Activated B cell treated with CpG ODN at 0.5 μM for 24 hours (primary cell): ENCODE measurements around the gene RBMS3. TPM values are rescaled to one million over a fixed set of nuclear protein-coding genes. Genes with fewer than 3 reads are reported as not detected.

Experiments used
- ATAC-seq: fragments of 200-7000 bp; cut with Tn5 transposase; one replicate; pipeline ENCODE4 v1.10.0; 2021; ENCODE audit warnings: low read depth, mild to moderate bottlenecking, moderate library complexity
- CTCF ChIA-PET: fragments of 350-600 bp; sonication (Branson Sonifier 250); formaldehyde crosslinking; loops from one replicate; lab custom pipeline; 2021; ENCODE audit warnings: antibody characterized with exemption; lab: Charles Lee
- POLR2A ChIA-PET: fragments of 350-600 bp; sonication (Branson Sonifier 250); formaldehyde crosslinking; loops from one replicate; lab custom pipeline; 2021; ENCODE audit warnings: antibody characterized with exemption; lab: Charles Lee
- DNase-seq: peaks from one replicate; pipeline ENCODE4 v3.0.0; 2022
- H3K27ac Mint-ChIP-seq: one replicate; pipeline ENCODE4 v1.8.0; 2020; ENCODE audit warnings: mixed read lengths
- H3K27me3 Mint-ChIP-seq: one replicate; pipeline ENCODE4 v1.8.0; 2021; ENCODE audit warnings: mixed read lengths
- H3K36me3 Mint-ChIP-seq: one replicate; pipeline ENCODE4 v1.8.0; 2021; ENCODE audit warnings: low read depth, mixed read lengths
- H3K4me1 Mint-ChIP-seq: one replicate; pipeline ENCODE4 v1.8.0; 2021; ENCODE audit warnings: mixed read lengths
- H3K4me3 Mint-ChIP-seq: one replicate; pipeline ENCODE4 v1.8.0; 2020; ENCODE audit warnings: mild to moderate bottlenecking, mixed read lengths
- H3K9me3 Mint-ChIP-seq: one replicate; pipeline ENCODE4 v1.8.0; 2020; ENCODE audit warnings: mixed read lengths
- intact Hi-C: fragments of 100-400 bp; cut with micrococcal nuclease; formaldehyde crosslinking; loops from one replicate; pipeline ENCODE4 v1.15.1; 2024
- total RNA-seq: library from RNA; stranded (reverse); gene quantifications from 2 replicates; pipeline ENCODE4 v1.2.3, GENCODE V29; 2022
- TF ChIP-seq, protein P1 (sequence below): fragments of 200-600 bp; IDR thresholded peaks from one replicate; pipeline ENCODE4 v1.8.0; 2022; ENCODE audit warnings: antibody characterized with exemption, mild to moderate bottlenecking

Gene RBMS3
- total RNA-seq, 1 donor from 2014 or later, result 0.31 TPM

DNA sequence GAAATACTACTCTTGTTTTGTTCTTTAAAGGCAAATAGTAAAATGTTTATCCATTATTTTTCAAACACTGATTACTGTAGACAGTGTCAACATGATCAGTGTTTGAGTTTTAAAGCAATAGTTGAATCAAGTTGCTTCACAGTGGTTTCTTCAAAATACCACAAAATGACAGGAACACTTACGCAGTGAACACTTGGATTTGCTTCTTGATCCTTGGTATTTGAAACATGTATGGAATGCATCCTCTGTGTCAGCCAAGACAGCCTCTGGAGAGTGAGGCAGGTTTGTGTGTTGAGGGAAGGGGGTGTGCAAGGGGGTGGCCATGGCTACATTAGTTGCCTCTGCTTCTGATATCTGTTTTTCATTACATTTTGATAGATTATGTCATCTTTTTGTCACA lies 413.0 kb downstream of the RBMS3 start:
- intact Hi-C loops, result no loop called here

DNA sequence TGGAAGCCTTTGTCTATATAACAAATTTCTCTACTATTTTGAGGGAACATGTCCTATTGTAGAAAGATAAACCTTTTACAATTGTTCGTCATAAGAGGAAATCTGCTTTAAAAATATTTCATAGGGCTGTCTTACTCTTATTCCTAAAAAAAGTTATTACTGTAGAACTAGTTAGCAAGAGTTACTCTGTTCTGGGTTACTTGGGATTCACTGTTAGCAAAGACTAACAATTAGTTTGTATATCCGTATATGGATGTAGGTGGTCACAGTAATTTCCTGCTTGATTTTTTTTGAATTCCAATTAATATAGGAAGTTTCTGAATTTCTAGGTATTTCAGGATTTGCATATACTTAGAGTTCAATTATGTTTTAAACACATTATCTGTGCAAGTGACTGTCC lies 413.5 kb downstream of the RBMS3 start:
- Mint-ChIP-seq H3K27ac (no peak overlapping the region), H3K4me3 (no peak overlapping the region), H3K27me3 (no peaks in the 10 kb centered on the region), H3K36me3 (no peaks in the 10 kb centered on the region), H3K4me1 (no peaks in the 10 kb centered on the region), H3K9me3 (no peaks in the 10 kb centered on the region)
- TF ChIP-seq, protein P1, sequence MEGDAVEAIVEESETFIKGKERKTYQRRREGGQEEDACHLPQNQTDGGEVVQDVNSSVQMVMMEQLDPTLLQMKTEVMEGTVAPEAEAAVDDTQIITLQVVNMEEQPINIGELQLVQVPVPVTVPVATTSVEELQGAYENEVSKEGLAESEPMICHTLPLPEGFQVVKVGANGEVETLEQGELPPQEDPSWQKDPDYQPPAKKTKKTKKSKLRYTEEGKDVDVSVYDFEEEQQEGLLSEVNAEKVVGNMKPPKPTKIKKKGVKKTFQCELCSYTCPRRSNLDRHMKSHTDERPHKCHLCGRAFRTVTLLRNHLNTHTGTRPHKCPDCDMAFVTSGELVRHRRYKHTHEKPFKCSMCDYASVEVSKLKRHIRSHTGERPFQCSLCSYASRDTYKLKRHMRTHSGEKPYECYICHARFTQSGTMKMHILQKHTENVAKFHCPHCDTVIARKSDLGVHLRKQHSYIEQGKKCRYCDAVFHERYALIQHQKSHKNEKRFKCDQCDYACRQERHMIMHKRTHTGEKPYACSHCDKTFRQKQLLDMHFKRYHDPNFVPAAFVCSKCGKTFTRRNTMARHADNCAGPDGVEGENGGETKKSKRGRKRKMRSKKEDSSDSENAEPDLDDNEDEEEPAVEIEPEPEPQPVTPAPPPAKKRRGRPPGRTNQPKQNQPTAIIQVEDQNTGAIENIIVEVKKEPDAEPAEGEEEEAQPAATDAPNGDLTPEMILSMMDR, result no peak
- ChIA-PET CTCF (no interaction called here), POLR2A (no interaction called here)
- intact Hi-C loops, result no loop called here
- no peak for ATAC-seq
- DNase-seq, result no peak

More for the DNA sequence above, 413.0 kb downstream of the RBMS3 start:
- ChIA-PET CTCF (no interaction called here), POLR2A (no interaction called here)
- H3K9me3 Mint-ChIP-seq, result no peaks in the 10 kb centered on the region
- no peak overlapping the region for H3K4me3 Mint-ChIP-seq
- H3K27me3 Mint-ChIP-seq, result no peaks in the 10 kb centered on the region
- H3K27ac Mint-ChIP-seq, result no peak overlapping the region
- H3K36me3 Mint-ChIP-seq, result no peaks in the 10 kb centered on the region
- ATAC-seq, result no peak
- H3K4me1 Mint-ChIP-seq, result no peaks in the 10 kb centered on the region
- DNase-seq, result no peak
- TF ChIP-seq, protein P1, result no peak

DNA sequence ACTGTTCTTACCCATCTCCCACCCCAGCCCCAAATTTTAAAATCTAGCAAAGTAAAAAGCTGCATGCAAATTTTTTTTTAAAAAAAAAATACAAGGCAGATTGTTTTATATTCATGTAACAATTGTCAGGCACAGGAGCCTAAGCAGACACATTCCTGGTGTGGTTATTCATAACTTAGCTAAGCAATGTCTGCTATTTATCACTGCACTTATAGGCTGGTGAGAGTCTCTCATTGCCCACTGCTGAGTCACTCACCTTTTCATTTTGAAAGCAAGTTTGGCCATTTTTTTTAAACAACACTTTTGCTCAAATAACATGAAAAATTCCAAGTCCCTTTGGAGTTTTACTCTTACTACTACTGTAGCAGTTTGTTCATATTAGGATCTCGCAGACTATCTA lies 413.9 kb downstream of the RBMS3 start:
- Mint-ChIP-seq H3K9me3 (no peaks in the 10 kb centered on the region), H3K27me3 (no peaks in the 10 kb centered on the region), H3K27ac (no peak overlapping the region), H3K4me3 (no peak overlapping the region), H3K36me3 (no peaks in the 10 kb centered on the region), H3K4me1 (no peaks in the 10 kb centered on the region)
- DNase-seq, result no peak
- ChIA-PET CTCF (no interaction called here), POLR2A (no interaction called here)
- no peak for ATAC-seq
- TF ChIP-seq, protein P1, result no peak
- intact Hi-C loops, result no loop called here

DNA sequence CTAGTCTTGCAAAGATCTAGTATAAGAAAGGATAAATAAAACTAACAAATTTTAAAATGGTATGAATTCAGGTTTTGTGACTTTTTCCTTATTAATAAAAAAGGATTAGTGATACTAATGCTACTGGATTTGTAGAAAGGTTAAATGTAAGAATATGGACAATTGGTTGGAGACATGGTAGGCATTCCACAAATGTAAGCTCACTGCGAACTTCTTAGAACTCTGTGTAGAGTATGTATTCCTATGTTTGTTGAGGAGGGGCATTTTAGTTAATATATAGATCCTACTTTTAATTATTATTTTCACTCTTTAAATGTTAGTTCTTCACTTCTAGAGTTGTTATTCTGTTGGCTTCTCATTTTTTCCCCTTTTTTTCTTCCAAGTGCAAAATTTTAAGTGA lies 414.3 kb downstream of the RBMS3 start:
- TF ChIP-seq, protein P1, result no peak
- ChIA-PET CTCF (no interaction called here), POLR2A (no interaction called here)
- no peak for ATAC-seq
- H3K9me3 Mint-ChIP-seq, result no peaks in the 10 kb centered on the region
- intact Hi-C loops, result no loop called here
- H3K27me3 Mint-ChIP-seq, result no peaks in the 10 kb centered on the region
- no peak overlapping the region for H3K4me3 Mint-ChIP-seq
- no peak overlapping the region for H3K27ac Mint-ChIP-seq
- H3K4me1 Mint-ChIP-seq, result no peaks in the 10 kb centered on the region
- no peak for DNase-seq
- H3K36me3 Mint-ChIP-seq, result no peaks in the 10 kb centered on the region

DNA sequence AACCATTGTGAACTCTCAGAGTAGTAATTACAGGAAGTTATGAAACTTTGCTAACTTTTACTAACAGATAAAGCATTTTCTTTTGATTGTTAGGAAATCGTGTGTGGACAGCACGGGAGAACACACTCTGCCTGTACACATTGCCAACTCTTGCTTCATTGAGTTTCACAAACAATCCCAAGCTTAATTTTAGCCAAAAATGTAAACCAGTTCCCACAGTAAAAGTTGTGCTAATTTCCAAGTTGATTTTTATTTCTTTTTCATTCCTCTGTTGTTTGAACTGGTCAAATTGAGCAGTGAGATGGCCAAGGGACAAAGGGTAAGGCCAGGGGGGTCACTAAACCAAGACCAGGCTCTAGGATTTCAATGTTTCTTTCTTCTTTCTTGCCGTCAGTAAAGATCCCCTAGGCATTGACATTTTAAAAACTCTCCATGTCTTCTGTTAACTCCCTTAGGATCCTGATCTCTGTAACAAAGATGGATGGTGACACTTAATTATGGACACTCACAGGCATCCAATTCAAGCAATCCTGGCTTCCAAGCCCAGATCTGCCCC lies 414.9 kb downstream of the RBMS3 start:
- Mint-ChIP-seq H3K4me3 (no peak overlapping the region), H3K9me3 (no peaks in the 10 kb centered on the region), H3K36me3 (no peaks in the 10 kb centered on the region), H3K27ac (no peak overlapping the region), H3K4me1 (no peaks in the 10 kb centered on the region), H3K27me3 (no peaks in the 10 kb centered on the region)
- TF ChIP-seq, protein P1, result no peak
- intact Hi-C loops, result no loop called here
- DNase-seq, result no peak
- CTCF ChIA-PET, result no interaction called here
- no peak for ATAC-seq
- POLR2A ChIA-PET, result no interaction called here
